GM21737 (cell line): ENCODE measurements around the gene ZNF280B.
"Not testable (repeated sequence)": the region's sequence is repeated elsewhere in the genome, so short reads cannot be mapped to it uniquely, and the experiment has no call there.

ENCODE experiments used
- ATAC-seq: cut with Tn5 transposase; IDR thresholded peaks from one replicate; pipeline ENCODE4 v1.9.1; 2021; ENCODE audit warnings: mild to moderate bottlenecking, moderate library complexity; ENCODE audit not compliant: unreplicated experiment

The ZNF280B gene

GRCh38 chr22:22536515-22536914 is 28.0 kb upstream of the ZNF280B start:
- ATAC-seq = no peak

- ATAC-seq = no peak
Observed at GRCh38 chr22:22535662-22536061, 27.1 kb upstream of the ZNF280B start.

- ATAC-seq = no peak
Observed at GRCh38 chr22:22534604-22535415, 26.3 kb upstream of the ZNF280B start.

DNA sequence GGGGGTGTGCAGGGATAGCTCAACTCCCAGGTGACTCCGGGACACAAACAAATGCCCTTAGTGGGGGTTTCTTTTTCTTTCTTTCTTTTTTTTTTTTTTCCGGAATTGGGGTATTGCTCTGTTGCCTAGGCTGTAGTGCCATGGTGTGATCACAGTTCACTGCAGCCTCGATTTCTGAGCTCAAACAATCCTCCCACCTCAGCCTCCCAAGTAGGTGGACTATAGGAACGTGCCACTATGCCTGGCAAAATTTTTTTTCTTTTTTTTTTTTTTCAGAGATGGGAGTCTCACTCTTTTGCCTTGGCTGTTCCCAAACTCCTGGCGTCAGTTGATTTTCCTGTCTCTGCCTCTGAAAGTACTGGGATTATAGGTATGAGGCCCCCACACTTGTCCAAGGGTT is 25.3 kb upstream of the ZNF280B start:
- ATAC-seq = no peak

DNA sequence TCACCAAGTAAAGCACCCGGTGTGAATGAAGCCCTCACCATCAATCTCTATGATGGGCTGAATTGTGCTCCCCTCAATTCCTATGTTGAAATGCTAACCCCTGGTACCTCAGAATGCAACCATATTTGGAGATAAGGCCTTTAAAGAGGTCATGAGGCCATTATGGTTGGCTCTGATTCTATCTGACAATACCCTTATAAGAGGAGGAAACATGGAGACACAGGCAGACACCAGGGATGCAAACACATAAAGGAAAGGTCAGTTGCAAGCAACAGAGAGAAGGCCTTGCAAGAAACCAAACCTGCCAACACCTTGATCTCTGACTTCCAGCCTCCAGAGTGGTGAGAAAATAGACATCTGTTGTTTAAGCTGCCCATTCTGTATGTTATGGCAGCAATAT is 24.9 kb upstream of the ZNF280B start:
- ATAC-seq = no peak

DNA sequence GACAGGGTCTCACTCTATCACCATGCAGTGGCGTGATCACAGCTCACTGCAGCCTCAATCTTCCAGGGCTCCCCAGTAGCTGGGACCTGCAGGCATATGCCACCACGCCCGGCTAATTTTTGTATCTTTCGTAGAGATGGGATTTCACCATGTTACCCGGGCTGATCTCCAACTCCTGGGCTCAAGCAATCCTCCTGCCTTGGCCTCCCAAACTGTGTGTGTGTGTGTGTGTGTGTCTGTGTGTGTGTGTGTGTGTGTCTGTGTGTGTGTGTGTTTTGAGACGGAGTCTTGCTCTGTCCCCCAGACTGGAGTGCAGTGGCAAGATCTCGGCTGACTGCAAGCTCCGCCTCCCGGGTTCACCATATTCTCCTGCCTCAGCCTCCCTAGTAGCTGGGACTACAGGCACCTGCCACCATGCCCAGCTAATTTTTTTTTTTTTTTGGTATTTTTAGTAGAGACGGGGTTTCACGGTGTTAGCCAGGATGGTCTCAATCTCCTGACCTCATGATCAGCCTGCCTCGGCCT is 24.1 kb upstream of the ZNF280B start:
- not testable (repeated sequence) for ATAC-seq

DNA sequence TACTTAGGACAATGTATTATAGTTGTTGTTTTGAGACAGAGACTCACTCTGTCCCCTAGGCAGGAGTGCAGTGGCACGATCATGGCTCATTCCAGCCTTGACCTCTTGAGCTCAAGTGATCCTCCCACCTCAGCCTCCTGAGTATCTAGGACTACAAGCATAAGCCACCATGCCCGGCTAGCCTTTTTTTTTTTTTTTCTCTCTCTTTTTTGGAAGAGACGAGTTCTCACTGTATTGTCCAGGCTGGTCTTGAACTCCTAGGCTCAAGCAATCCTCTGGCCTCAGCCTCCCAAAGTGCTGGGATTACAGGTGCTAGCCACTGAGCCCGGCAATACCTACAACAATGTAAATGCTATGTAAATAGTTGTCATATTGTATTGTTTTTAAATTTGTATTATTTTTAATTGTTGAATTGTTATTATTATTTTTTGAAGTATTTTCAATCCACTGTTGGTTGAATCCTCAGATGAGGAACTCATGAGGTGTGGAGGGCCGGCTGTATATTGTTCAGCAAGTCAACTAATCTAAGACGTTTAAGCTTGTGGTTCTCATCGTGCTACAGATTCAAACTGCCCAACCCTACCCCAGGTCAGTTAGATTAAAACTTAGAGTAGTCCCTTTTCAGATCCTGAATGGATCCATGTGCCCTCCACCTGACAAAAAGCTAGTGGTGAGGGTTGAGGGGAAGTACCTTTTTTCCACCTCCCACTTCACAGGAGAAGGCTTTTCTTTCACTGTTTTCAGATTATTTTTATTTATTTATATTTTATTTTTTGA is 23.4 kb upstream of the ZNF280B start:
- ATAC-seq = no peak

GRCh38 chr22:22528780-22529179 is 20.2 kb upstream of the ZNF280B start:
- no peak for ATAC-seq

DNA sequence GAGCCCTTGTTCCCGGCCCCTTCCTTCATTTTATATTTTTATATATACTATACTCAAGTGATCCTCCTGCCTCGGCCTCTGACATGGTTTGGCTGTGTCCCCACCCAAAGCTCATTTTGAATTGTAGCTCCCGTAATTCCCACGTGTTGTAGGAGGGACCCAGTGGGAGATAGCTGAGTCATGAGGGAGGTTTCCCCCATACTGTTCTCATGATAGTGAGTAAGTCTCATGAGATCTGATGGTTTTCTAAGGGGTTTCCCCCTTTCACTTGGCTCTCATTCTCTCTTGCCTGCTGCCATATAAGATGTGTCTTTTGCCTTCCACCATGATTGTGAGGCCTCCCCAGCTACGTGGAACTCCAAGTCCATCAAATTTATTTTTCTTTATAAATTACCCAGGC is 18.8 kb upstream of the ZNF280B start:
- no peak for ATAC-seq

GRCh38 chr22:22526125-22526912 is 17.8 kb upstream of the ZNF280B start:
- ATAC-seq = no peak

- no peak for ATAC-seq
Observed at GRCh38 chr22:22523494-22523893, 15.0 kb upstream of the ZNF280B start.

GRCh38 chr22:22521631-22522030 is 13.1 kb upstream of the ZNF280B start:
- no peak for ATAC-seq

DNA sequence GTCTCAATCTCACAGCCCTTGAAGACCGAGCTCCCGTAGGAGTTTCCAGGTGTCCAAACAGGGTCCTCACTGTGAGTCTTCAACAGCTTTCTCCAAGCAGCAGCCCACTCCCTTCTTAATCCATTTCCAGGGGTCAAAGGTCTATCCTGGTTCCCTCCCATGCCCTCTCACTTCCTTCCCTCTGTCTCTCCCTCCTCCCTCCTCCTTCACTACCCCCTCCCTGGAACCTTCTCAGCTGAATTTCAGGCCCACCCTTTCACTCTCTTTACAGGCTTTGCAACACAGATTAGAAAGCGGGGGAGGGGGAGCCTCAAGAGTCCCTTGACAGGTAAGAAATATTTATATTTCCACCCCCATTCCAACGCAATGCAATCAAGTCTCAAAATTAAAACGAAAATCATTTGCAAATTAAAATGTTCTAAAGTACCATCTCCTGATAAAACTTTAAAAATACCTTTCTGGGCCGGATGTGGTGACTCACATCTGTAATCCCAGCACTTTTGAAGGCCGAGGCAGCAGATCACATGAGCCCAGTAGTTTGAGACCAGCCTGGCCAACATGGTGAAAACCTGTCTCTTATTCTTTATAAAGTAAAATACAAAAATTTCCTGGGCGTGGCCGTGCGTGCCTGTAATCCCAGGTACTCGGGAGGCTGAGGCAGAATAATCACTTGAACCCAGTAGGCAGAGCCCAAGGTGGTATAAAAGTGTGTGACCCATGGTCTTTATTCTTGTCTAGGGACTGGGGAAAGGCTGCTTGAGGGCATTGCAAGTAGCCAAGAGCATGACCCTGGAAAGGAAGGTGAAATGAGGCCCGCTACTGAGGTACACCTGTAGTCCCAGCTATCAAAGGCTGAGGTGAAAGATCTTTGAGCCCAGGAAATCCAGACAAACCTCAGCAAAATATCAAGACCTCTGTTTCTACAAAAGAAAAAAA is 12.4 kb upstream of the ZNF280B start:
- ATAC-seq = no peak

DNA sequence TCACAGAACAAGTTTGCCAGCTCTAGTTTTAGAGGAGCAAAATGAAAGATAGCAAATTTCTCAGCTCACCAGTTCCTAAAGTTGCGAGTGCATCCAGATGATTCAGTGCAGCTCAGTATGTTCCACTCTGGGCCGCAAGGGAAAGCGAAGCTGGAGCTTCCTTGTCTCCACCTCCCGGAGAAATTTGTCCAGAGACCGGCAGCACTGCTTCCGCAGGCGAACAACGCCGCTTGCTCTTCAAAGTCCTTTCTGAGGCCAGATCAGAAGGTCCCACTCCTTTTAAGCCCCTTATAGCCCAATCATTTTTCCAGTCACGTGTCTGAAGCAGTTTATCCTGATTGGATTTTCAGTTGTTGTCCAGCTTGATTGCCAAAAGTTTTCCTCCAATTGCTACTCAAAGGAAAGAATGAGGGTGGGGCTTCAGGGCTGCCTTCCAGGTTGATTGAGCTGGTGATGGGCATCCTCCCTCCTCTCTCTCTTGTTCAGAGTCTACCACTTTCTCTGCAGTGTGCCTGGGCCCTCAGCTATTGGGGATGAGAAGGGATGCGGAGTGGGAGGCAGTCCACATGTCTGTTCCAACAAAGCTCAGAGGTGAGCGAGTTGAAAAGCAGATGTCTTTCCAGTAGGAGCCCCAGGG is 11.6 kb upstream of the ZNF280B start, which contains the start of gene ZNF280A:
TSS of gene ZNF280A (minus strand) at position 251 of the 637 bp plus-strand sequence. CDS start 4,640 bp downstream, outside the sequence.
- ATAC-seq = no peak

DNA sequence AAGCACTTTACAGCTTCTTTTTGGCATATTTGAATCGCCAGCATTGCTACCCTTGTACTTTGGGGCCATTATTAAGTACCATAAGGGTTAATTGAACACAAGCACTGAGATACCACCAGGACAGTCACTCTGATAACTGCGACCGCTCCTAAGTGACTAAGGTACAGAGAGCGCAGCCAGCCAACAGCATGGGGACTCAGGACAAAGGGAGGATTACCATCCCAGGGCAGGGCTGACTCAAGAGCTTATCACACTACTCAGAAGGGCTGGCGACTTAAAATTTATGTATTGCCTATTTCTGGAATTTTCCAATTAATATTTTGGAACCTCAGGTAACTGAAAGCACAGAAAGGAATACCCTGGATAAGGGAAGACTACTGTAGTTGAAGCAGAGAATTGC is 11.0 kb upstream of the ZNF280B start:
- no peak for ATAC-seq

- no peak for ATAC-seq
Observed at GRCh38 chr22:22516992-22517391, 8.4 kb upstream of the ZNF280B start.

GRCh38 chr22:22515890-22516289 is 7.3 kb upstream of the ZNF280B start:
- no peak for ATAC-seq

- not testable (repeated sequence) for ATAC-seq
Observed at GRCh38 chr22:22514431-22514830, 5.9 kb upstream of the ZNF280B start.

GRCh38 chr22:22513619-22514018 is 5.1 kb upstream of the ZNF280B start:
- no peak for ATAC-seq
